HCT116 (cell line): ENCODE data around the gene MAGEA10. TPM values are rescaled to one million over a fixed set of nuclear protein-coding genes. Genes with fewer than 3 reads are reported as not detected.
"Not testable (repeated sequence)": the region's sequence is repeated elsewhere in the genome, so short reads cannot be mapped to it uniquely, and the experiment has no call there.

Experiments used
- ATAC-seq: fragments of 200-7000 bp; cut with Tn5 transposase; 2 replicates; pipeline ENCODE4 v1.9.1; 2020; ENCODE audit warnings: mild to moderate bottlenecking, moderate library complexity
- BruUV-seq: library from RNA; stranded (reverse); fragments of 400-500 nt; replicated peaks from 2 replicates; lab custom pipeline; 2021; lab: Mats Ljungman, UMichigan
- CTCF ChIA-PET: fragments of 300-600 bp; sonication (Branson Sonifier 250); formaldehyde crosslinking; loops from one replicate; lab custom pipeline; 2021; ENCODE audit warnings: antibody characterized with exemption; lab: Charles Lee
- POLR2A ChIA-PET: fragments of 300-600, 350-600 bp; sonication (Branson Sonifier 250); formaldehyde crosslinking; loops from one replicate; lab custom pipeline; 2021; ENCODE audit warnings: antibody characterized with exemption; lab: Charles Lee
- RAD21 ChIA-PET, 2 experiments: fragments of 300-600 bp; sonication (Branson Sonifier 250); formaldehyde crosslinking; loops; one replicate each; lab custom pipeline; 2023; ENCODE audit warnings: low total read pairs in 2 of 2; ENCODE audit not compliant: uncharacterized antibody in 2 of 2, unreplicated experiment in 2 of 2, low non-redundant PET in 1 of 2; lab: Charles Lee
- DNase-seq: peaks from one replicate; pipeline ENCODE4 v3.0.0-alpha.2; 2010; ENCODE audit warnings: low read depth, low spot score
- H2AFZ ChIP-seq: fragments of 200-600 bp; shearing (Covaris generic), sonication (generic); 2 replicates; pipeline ENCODE4 v1.6.1; 2017; ENCODE audit warnings: low read depth, mixed run types, mixed read lengths, antibody characterized with exemption, low read length; ENCODE audit not compliant: poor library complexity, severe bottlenecking
- H3K27ac ChIP-seq: 2 replicates; pipeline ENCODE4 v1.5.1; 2012; ENCODE audit warnings: low read depth, low read length
- H3K27me3 ChIP-seq: fragments of 200-600 bp; sonication (generic); 2 replicates; pipeline ENCODE4 v1.6.1; 2016; ENCODE audit warnings: mixed run types, low read length, mixed read lengths; ENCODE audit not compliant: insufficient read depth
- H3K36me3 ChIP-seq, 2 experiments: fragments of 200-500 bp in 1 of 2; fragments of 200-600 bp in 1 of 2; sonication (Bioruptor generic) in 1 of 2; sonication (generic) in 1 of 2; 2 replicates each; pipeline versions ENCODE4 v1.5.1 to v1.6.1; 2014 to 2016; ENCODE audit warnings: low read length in 2 of 2, inconsistent platforms in 1 of 2, mixed read lengths in 1 of 2, mixed run types in 1 of 2; ENCODE audit not compliant: insufficient read depth in 2 of 2, control insufficient read depth in 1 of 2
- H3K4me1 ChIP-seq, 2 experiments: fragments of 200-600 bp in 1 of 2; sonication (generic) in 1 of 2; 2 replicates each; pipeline versions ENCODE4 v1.5.1 to v1.6.1; 2012 to 2017; ENCODE audit warnings: low read length in 2 of 2, inconsistent platforms in 1 of 2, mild to moderate bottlenecking in 1 of 2, mixed read lengths in 1 of 2, mixed run types in 1 of 2, moderate library complexity in 1 of 2; ENCODE audit not compliant: insufficient read depth in 2 of 2, control insufficient read depth in 1 of 2
- H3K4me2 ChIP-seq: fragments of 200-600 bp; sonication (generic); 2 replicates; pipeline ENCODE4 v1.6.1; 2017; ENCODE audit warnings: mixed run types, low read length, mixed read lengths
- H3K4me3 ChIP-seq, 2 experiments: fragments of 200-600 bp in 1 of 2; sonication (generic) in 1 of 2; replicated peaks in 1 of 2; 2 replicates each; pipeline ENCODE4 v1.5.1; 2011 to 2016; ENCODE audit warnings: low read length in 2 of 2, control low read depth in 1 of 2, low read depth in 1 of 2, mild to moderate bottlenecking in 1 of 2, mixed read lengths in 1 of 2, mixed run types in 1 of 2
- H3K79me2 ChIP-seq: fragments of 200-600 bp; sonication (generic); 2 replicates; pipeline ENCODE4 v1.6.1; 2017; ENCODE audit warnings: mild to moderate bottlenecking, mixed run types, low read length, moderate library complexity, mixed read lengths; ENCODE audit not compliant: insufficient read depth
- H3K9ac ChIP-seq: fragments of 200-600 bp; sonication (generic); 2 replicates; pipeline ENCODE4 v1.6.1; 2016; ENCODE audit warnings: low read length, mixed read lengths
- H3K9me2 ChIP-seq: fragments of 200-600 bp; sonication (generic), shearing (Covaris generic); 2 replicates; pipeline ENCODE4 v1.6.1; 2017; ENCODE audit warnings: mixed run types, mild to moderate bottlenecking, moderate library complexity; ENCODE audit not compliant: insufficient read depth
- H3K9me3 ChIP-seq, 2 experiments: fragments of 200-500 bp in 1 of 2; fragments of 200-600 bp in 1 of 2; sonication (Bioruptor generic) in 1 of 2; sonication (generic) in 1 of 2; 2 replicates each; pipeline ENCODE4 v1.6.1; 2014 to 2017; ENCODE audit warnings: low read length in 2 of 2, mixed read lengths in 2 of 2, inconsistent platforms in 1 of 2, low read depth in 1 of 2, mild to moderate bottlenecking in 1 of 2, mixed run types in 1 of 2, moderate library complexity in 1 of 2; ENCODE audit not compliant: control insufficient read depth in 1 of 2, insufficient read depth in 1 of 2
- H4K20me1 ChIP-seq: fragments of 200-600 bp; sonication (generic), shearing (Covaris generic); 2 replicates; pipeline ENCODE4 v1.6.1; 2017; ENCODE audit warnings: mixed run types, mild to moderate bottlenecking, moderate library complexity; ENCODE audit not compliant: insufficient read depth
- SIN3A ChIP-seq: IDR thresholded peaks from 2 replicates; pipeline ENCODE4 v1.6.1; 2012; ENCODE audit warnings: low read depth
- TCF7L2 ChIP-seq: IDR thresholded peaks from 2 replicates; pipeline ENCODE4 v1.7.0; 2011; ENCODE audit warnings: borderline replicate concordance, inconsistent platforms; ENCODE audit not compliant: insufficient read depth, insufficient read length; ENCODE audit errors: extremely low read depth
- intact Hi-C: fragments of 100-400 bp; cut with micrococcal nuclease; formaldehyde crosslinking; loops from 2 replicates; pipeline ENCODE4 v1.10.0; 2022
- total RNA-seq: library from RNA; stranded (reverse); gene quantifications from one replicate; pipeline ENCODE4 v1.2.1, GENCODE V29; 2021; ENCODE audit not compliant: unreplicated experiment

The MAGEA10 gene
- total RNA-seq, 1 experiment from 2014 or later, result not detected

DNA sequence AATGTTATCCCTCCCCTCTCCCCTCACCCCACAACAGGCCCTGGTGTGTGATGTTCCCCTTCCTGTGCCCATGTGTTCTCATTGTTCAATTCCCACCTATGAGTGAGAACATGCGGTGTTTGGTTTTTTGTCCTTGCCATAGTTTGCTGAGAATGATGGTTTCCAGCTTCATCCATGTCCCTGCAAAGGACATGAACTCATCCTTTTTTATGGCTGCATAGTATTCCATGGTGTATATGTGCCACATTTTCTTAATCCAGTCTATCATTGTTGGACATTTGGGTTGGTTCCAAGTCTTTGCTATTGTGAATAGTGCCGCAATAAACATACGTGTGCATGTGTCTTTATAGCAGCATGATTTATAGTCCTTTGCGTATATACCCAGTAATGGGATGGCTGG is 35.5 kb upstream of the MAGEA10 start:
- DNase-seq, H3K9me2 ChIP-seq, H3K4me2 ChIP-seq, intact Hi-C loops, H3K9ac ChIP-seq, POLR2A ChIA-PET, H3K36me3 ChIP-seq, ATAC-seq, RAD21 ChIA-PET, H3K4me1 ChIP-seq, H3K27ac ChIP-seq, H3K4me3 ChIP-seq, H3K27me3 ChIP-seq, H2AFZ ChIP-seq, BruUV-seq, H4K20me1 ChIP-seq, H3K79me2 ChIP-seq, CTCF ChIA-PET, H3K9me3 ChIP-seq: not testable (repeated sequence)

DNA sequence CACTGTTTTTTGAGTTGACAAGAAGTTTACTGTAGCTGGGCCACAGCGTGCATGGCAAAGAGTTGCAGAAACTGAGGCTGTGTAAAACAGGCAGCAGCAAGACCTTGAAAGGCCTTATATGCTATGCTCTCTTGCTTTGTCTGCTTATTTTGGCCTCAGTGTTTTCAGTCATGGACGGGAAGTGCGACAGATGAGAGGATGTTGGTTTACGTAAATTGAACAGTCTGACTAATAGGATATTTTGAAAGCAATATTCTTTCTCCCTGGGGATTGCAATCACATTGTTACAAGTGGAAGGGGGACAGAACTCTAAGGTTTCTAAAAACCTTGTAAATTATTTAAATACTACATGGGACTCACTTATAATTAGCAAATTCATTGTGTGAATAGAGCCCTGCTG is 32.2 kb upstream of the MAGEA10 start:
- ChIA-PET POLR2A (no interaction called here), RAD21 (no interaction called here)
- TF ChIP-seq TCF7L2 (no peak), SIN3A (no peak)

More for the DNA sequence above, 32.2 kb upstream of the MAGEA10 start:
- no peak for DNase-seq
- Histone ChIP-seq H3K4me1 (no peaks in the 10 kb centered on the region), H3K4me2 (no peak overlapping the region), H3K79me2 (no peaks in the 10 kb centered on the region), H4K20me1 (no peaks in the 10 kb centered on the region), H2AFZ (no peak overlapping the region), H3K27me3 (no peaks in the 10 kb centered on the region), H3K27ac (no peak overlapping the region), H3K36me3 (no peaks in the 10 kb centered on the region), H3K4me3 (no peak overlapping the region), H3K9me3 (no peaks in the 10 kb centered on the region), H3K9me2 (no peaks in the 10 kb centered on the region), H3K9ac (no peak overlapping the region)
- no TSS peak for BruUV-seq
- CTCF ChIA-PET, result no interaction called here
- intact Hi-C loops, result no loop called here
- ATAC-seq, result no peak
